A204.1 (cell line): Measurements from ENCODE around the gene RASL10A.

ENCODE experiments used
- FAIRE-seq: peaks from 2 replicates; lab custom pipeline; 2012; peaks lifted over from hg19 to GRCh38; lab: Jason Lieb, UNC

Gene RASL10A

DNA sequence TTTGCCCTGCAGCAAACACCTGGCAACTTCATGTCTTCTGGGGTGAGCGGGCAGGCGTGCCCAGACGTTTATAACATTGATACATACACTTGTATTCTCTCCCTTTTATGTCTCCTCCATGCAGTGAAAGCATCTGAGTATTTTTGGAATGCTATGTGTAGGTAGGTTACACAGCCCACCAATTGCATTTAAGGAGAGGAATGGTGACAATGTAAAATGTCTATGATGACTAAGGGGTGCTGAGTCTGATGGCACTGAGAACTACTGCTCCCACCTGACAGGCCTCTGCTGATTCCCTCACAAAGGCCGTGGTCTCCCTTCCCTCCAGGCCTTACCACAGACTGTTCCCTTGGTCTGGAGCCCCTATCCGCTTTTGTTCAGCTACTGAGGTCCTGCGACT is 22.9 kb upstream of the RASL10A start:
- no peak for FAIRE-seq

GRCh38 chr22:29337631-29338284 is 22.3 kb upstream of the RASL10A start:
- no peak for FAIRE-seq

- FAIRE-seq: no peak
Measured at GRCh38 chr22:29336751-29337490, 21.4 kb upstream of the RASL10A start.

DNA sequence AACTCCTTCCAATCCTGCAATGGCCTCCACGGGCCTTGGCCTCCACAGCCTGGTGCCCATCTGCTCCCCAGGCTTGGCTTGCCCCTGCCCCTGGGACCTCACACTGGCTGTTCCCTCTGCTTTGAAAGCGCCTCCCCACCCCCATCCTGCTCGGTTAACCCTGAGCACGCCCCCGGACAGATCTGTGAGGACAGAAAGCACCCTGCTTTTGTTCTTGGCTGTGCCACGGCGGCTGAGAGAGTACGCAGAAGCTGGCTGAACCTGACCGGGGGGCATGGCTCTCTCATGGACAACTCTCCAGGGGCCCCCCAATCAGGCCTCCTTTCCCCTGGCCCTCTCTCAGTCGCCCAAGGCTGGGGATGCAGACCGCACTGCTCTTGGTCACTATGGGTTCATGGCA is 20.2 kb upstream of the RASL10A start:
- FAIRE-seq: no peak

DNA sequence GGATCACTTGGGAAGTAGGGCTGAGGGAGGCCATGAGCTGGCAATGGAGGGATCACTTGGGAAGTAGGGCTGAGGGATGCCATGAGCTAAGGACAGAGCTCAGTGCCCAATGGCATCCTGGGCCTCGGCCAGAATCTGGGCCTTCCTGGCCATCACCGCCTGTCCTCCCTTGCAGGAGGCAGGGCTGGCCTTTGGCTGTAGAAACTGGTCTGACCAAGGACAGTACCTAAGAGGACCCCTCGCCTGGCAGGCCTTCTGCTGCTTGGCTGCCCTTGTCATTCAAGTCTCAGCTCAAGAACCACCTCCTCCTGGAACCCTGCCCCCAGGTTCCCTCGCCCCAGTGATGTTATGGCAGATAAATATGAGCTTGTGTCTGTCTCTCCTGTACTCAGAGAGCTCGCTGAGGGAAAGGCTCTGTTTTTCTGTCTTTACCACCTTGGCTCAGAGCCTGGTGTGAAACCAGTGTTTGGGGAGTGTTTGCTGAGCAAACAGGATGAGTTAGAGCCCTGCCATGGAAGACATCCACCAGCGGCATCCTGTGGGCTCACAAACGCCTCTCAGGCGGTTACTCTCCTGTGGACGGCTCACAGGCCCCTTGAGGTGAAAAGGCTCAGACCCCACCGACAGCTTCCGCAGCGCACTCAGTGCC is 19.3 kb upstream of the RASL10A start:
- FAIRE-seq: no peak

GRCh38 chr22:29334148-29334547 is 18.7 kb upstream of the RASL10A start:
- no peak for FAIRE-seq

DNA sequence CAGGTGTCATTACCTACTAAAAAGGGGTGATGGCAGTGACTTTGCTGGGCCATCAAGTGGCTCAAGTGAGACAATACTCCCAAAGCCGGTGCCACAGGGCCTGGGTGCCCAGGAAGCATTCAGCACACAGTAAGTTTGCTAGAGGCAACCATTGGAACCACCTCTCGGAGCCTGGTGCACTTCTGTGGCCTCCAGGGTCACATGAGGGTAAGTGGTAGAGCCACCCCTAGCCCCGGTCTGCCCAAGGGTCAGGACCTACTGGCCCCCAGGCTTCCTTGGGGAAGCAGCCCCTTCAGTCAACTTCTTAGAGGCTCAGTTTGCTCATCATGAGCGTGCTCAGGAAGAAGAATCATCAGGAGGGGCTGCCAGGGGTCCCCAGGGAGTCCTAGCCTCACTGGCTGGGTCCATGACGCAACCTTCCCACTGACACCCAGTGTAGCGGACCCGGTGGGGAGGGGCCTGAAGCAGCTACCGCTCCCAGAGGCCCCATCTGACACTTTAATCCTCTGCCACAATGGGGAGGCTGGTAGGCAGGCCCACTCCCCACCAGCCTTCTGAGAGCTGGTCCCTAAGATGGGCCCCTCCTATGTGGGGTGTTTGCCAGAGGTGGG is 17.5 kb upstream of the RASL10A start:
- no peak for FAIRE-seq

DNA sequence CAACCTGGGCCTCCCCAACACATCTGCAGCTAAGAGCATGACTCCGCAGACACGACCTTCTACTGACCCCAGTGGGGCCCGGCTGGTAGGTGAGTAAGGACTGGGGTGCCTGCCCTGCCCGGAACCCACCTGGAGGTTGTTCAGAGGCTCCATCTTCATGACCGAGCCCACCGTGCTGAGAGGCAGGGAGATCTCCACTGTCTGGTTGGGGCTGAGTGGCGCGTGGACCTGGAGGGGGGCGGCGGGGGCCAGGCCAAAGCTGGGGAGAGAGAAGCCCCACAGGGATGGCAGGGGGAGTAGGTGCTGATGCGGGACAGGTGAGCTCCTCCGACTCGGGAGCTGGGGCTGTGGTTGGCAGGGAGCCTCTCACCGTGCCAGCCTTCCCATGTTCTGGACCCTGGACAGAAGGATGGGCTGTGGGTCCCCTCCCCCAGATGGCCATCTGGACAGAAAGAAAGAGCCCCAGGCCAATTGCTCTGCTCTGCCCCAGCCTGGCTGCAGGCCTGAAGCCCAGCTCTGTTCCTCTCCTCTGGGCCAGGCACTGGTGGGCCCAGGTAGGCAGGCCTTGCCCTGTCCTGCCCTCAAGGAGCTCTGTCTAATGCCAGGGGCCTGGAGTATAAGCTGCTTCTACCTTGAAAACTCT is 16.3 kb upstream of the RASL10A start:
- no peak for FAIRE-seq

- FAIRE-seq: no peak
Measured at GRCh38 chr22:29331213-29331612, 15.7 kb upstream of the RASL10A start.

DNA sequence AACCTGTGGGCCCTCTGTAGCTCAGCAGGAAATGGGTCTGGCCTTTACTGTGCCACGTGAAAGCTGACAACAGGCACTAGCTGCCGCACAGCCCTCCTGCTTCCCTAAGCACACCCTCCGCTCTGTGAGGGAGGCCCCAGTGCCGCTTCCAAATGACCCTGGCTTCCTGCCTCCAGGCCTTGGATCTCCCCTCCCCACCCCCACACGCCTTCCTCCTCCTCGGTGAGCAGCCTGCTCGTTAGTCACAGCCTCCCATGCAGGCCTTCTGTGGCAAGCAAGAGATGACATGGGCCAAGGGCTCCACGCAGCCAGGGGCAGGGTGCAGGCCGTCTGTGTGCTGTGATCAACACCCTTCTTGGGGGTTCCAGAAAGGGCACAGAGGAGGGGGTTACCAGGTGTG is 15.3 kb upstream of the RASL10A start:
- FAIRE-seq: no peak

DNA sequence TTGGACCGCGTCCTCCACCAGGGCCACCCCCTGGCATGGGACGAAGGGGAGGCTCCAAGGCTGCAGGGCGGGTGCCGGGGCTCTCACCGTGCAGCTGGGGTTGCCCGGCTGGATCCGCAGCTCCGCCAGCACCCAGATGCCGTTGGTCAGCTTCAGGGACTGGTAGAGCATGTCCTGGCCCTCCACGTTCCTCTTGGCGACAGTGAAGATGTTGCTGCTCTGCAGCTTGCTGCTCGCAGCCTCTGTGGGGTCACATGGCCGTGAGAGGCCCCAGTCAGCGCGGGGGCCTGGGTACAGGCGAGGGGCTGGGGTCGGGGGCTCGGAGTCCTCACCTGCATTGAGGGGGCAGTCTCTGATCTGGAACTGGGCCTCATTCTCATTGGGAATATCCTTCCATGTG is 14.8 kb upstream of the RASL10A start:
- no peak for FAIRE-seq

DNA sequence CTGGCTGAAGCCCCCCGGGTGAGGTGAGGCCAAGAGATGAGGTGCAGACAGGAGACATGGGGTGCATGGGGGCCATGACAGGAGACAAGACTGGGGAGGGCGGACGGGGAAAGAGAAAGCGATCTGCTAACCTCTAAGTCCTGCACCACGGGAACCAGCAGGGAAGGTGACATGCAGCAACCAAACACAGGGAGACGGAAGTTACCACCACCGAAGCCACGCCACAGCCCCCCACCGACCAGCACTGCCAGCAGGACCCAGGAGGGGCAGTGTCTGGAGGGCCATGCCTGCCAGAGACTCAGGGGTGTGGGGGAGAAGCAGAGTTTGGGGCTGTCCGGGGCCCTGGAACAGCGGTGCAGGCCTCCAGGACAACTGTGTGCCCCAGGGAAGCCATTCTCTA is 14.1 kb upstream of the RASL10A start:
- no peak for FAIRE-seq

DNA sequence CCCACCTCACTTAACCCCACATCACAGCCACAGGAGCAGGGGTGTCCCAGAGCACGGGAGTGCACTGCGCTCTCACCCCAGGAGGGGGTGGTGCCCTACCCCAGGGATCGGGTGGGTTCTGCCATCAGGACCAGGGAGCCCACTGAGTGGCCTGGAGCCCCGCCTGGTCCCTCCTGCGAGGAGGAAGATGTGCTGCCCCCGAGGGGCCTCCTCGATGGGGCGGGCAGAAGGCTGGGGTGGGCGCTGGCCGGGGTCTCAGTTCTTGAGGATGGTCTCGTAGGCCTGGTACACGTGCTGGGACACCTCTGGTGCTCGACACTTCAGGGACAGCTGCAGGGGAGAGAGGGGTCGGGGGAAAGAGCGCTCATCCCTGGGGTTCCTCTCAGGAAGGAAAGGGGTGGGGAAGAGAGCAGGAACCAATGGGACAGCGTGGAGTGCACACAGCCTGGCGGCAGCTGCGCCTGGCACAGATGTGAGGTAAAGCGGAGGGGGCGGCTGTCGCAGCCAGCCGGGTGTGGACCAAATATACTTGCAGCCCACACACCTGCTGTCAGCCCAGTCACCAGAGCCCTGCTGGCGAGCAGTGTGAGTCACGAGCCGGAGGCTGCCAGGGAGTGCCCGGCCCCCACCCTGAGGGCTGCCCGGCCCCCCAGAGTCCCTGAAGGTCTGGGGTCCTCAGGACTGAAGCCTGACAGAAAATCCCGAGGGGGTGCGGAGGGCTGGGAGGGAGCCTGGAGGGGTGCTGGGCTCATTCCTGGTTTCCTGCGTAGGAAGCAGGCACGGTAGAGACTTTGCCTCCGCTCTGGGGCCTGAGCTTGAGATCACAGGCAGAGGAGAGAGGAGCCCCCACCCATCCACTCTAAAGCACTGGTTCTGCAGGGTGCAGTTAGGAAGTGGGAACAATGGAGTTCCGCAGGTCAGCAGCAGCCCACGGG is 13.3 kb upstream of the RASL10A start:
- FAIRE-seq: no peak

DNA sequence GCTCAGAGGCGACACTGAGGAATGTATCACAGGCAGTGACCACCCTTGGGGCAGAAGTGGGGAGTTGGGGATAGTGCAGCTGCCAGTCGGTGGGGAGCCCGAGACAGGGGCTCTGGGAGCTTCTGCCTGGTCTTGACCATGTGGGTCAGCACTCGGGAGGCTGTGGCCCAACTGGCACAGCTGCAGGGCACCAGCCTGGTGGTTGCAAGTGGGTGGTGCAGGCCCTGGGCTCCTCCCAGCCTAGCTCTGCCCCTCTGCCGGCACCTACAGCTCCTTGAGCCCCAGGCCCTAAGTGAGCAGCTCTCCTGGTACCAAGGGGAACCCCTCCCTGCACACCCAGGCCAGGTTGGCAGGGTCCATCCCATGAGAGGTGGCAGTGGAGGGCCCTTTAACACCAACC is 12.6 kb upstream of the RASL10A start:
- no peak for FAIRE-seq

- no peak for FAIRE-seq
Measured at GRCh38 chr22:29327089-29327764, 11.7 kb upstream of the RASL10A start.

DNA sequence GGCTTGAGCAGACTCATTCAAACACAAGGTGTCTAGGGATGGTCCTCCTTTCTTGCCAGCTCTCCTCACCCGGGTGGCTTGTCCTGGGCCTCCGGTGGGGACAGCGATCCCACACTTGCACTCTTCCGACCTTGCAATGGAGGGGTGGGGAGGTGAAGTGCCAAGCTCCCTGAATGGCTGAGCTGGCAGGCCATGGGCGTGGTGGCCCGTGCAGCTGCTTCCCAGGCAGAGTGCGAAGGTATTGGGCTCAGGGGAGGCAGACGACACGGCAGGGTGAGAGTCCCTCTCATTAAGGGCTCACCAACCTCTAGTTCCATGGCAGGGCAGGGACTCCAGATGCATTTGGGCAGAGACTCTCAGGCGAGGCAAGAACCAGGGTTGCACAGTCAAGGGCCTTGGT is 11.0 kb upstream of the RASL10A start:
- FAIRE-seq: no peak

- no peak for FAIRE-seq
Measured at GRCh38 chr22:29325785-29326315, 10.4 kb upstream of the RASL10A start.

DNA sequence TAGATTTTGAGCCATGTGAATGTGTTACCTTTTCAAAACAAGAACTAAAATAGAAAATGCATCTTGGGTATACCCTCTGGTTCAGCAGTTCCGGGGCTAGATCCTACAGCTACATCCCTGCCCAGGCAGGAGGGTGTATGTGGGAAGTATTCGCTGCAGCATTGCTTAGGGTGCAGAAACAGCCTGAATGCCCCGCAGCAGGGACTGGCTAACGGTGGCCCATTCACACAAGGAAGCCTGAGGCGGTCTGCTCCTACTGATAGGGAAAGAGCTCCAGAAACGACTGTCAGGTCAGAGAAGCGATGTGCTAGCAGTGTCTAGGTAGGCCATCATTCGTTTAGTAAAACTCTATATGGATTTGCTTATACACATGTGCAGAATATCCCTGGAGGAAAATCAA is 9.9 kb upstream of the RASL10A start:
- no peak for FAIRE-seq

- no peak for FAIRE-seq
Measured at GRCh38 chr22:29323641-29324040, 8.1 kb upstream of the RASL10A start.

- peak; percentile 71 for FAIRE-seq
Measured at GRCh38 chr22:29320546-29320945, 5.0 kb upstream of the RASL10A start.

GRCh38 chr22:29319072-29319471 is 3.6 kb upstream of the RASL10A start:
- FAIRE-seq: no peak
